Measurements from ENCODE around the gene CBX2. TPM values are rescaled to one million over a fixed set of nuclear protein-coding genes. Genes with fewer than 3 reads are reported as not detected.

CBX2 gene
- total RNA-seq, 4 donors from 2014 or later: 0.81 to 2.5 (median 2.0) TPM

DNA sequence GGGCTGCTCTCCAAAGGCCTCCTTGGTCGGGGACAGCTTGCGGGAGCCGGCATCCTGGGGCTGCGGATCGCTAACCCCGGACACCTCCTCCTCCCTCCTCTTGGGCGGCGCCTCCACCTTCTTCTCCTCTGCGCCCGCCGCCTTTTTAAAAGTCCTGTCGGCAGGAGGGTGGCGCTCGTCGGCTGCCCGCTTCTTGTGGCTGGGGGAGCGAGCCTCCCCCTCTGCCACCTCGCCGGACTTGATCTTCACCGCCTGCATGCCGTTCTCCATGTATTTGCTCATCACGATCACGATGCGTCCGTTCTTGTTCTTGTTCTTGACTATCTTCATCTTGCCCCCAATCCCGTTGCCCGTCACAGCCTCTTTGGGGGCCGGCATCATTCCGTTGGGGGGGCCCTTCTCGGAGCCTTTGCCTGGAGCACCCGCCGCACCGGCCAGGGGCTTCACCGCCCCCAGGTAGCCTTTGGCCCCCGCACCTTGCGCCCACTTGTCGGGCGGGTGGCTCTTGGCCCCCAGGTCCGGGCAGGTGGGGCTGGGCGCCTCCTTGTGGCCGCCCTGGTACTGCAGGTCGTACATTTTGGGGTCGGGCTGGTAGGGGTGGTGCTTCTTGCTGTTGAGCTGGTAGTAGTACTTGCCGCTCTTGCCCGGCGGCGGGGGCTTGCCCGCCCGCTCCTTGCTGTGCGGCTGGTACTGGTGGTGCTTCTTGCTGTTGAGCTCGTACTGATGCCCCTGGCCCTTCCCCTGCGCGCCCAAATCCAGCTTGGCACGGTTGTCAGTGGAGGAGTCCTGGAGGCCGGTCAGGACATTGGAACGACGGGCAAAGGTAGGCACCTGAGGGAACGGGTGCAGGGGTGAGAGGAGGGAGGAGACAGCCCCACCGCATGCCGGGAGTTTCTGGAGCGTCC lies 56.9 kb downstream of the CBX2 start:
- H3K27ac ChIP-seq: no peak overlapping the region
- no peak overlapping the region for H3K4me3 ChIP-seq
- TF ChIP-seq POLR2A (IDR thresholded peaks at IDR 0.05) (no peak), EP300 (IDR thresholded peaks at IDR 0.05) (no peak), POLR2AphosphoS5 (IDR thresholded peaks at IDR 0.05) (no peak)
- TF ChIP-seq, protein P1, sequence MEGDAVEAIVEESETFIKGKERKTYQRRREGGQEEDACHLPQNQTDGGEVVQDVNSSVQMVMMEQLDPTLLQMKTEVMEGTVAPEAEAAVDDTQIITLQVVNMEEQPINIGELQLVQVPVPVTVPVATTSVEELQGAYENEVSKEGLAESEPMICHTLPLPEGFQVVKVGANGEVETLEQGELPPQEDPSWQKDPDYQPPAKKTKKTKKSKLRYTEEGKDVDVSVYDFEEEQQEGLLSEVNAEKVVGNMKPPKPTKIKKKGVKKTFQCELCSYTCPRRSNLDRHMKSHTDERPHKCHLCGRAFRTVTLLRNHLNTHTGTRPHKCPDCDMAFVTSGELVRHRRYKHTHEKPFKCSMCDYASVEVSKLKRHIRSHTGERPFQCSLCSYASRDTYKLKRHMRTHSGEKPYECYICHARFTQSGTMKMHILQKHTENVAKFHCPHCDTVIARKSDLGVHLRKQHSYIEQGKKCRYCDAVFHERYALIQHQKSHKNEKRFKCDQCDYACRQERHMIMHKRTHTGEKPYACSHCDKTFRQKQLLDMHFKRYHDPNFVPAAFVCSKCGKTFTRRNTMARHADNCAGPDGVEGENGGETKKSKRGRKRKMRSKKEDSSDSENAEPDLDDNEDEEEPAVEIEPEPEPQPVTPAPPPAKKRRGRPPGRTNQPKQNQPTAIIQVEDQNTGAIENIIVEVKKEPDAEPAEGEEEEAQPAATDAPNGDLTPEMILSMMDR (IDR thresholded peaks at IDR 0.05): peak in 3 of 4 experiments; percentile 46 to 69 (median 55)
- peaks cover 0 to 28% of the 10 kb centered on the region in 2 donors for H3K36me3 ChIP-seq
- peaks cover 3% of the 10 kb centered on the region for H3K27me3 ChIP-seq
- H3K9me3 ChIP-seq: no peaks in the 10 kb centered on the region
- WGBS, 2 donors (ENCODE audit: low coverage in 1 of 2): 90 to 94% methylated on average over 6 to 19 of the region's 61 CpGs
- peaks cover 5 to 69% (median 34%) of the 10 kb centered on the region in 3 donors for H3K4me1 ChIP-seq
- no peak for ATAC-seq

DNA sequence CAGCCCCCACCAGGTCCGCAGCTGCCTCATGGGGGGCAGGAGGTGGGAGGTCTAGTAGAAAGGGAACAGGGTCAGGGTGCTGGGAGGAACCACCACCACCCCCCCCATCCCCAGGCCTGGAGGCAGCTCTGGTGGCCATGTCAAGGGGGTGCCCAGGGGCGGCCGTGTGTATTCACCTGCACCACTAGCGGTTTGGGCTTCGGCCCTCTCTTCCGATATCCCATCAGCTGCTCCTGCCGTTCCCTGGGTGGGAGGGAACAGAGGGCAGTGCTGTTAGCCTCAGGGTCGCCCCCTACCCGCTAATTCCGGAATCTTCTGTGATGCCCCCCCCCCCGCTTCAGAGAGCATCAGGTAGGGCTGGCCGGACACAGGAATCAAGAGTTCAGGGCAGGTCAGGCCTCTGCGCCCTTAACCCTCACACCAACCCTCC lies 57.5 kb downstream of the CBX2 start:
- TF ChIP-seq POLR2A (IDR thresholded peaks at IDR 0.05): no peak
- TF ChIP-seq, protein P1 (IDR thresholded peaks at IDR 0.05): no peak
- ATAC-seq: no peak
- Histone ChIP-seq H3K27ac (no peak overlapping the region), H3K9me3 (peaks cover 0 to 5% (median 0%) of the 10 kb centered on the region in 3 donors), H3K4me1 (peaks cover 5 to 76% (median 41%) of the 10 kb centered on the region in 3 donors), H3K36me3 (peaks cover 0 to 28% of the 10 kb centered on the region in 2 donors), H3K27me3 (peaks cover 10% of the 10 kb centered on the region), H3K4me3 (no peak overlapping the region)
- no CpG with 5 or more reads among the region's 13 CpGs for WGBS, 2 donors (ENCODE audit: low coverage in 1 of 2)

DNA sequence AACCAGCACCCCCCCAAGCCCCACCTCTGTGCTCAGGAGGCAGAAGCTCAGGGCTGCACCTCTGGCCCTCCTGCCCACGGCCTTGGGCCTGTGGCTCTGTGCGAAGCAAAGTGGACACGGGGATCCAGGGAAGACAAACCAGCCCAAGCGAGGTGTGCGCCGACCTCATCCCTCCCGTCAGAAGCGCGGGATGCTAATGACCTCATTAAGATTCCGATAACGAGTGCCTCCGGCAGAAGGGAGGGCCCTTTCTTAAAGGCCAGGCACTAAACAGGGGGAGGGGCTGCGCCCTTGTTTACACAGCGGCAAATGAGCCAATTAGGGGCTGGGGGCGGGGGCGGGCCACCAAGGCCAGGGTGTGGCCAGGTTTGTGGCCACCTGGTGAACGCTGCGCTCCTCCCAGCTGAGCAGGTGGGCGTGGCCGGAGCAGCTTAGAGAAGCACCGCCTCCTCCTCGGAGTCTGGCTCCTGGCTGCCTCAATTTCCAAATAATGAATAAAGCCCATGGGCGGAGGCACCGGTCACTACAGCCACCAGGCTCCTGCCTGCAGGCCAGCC lies 58.1 kb downstream of the CBX2 start:
- no peak overlapping the region for H3K27ac ChIP-seq
- H3K4me1 ChIP-seq: peaks cover 5 to 76% (median 46%) of the 10 kb centered on the region in 3 donors
- H3K9me3 ChIP-seq: peaks cover 0 to 11% (median 0%) of the 10 kb centered on the region in 3 donors
- no peak overlapping the region for H3K4me3 ChIP-seq
- peaks cover 0 to 28% of the 10 kb centered on the region in 2 donors for H3K36me3 ChIP-seq
- no peak for ATAC-seq
- TF ChIP-seq, protein P1 (IDR thresholded peaks at IDR 0.05): no peak
- TF ChIP-seq POLR2AphosphoS5 (IDR thresholded peaks at IDR 0.05): no peak
- no peak for TF ChIP-seq EP300 (IDR thresholded peaks at IDR 0.05)
- TF ChIP-seq POLR2A (IDR thresholded peaks at IDR 0.05): no peak
- 70 to 88% methylated on average over 2 to 4 of the region's 24 CpGs for WGBS, 2 donors (ENCODE audit: low coverage in 1 of 2)
- peaks cover 15% of the 10 kb centered on the region for H3K27me3 ChIP-seq

DNA sequence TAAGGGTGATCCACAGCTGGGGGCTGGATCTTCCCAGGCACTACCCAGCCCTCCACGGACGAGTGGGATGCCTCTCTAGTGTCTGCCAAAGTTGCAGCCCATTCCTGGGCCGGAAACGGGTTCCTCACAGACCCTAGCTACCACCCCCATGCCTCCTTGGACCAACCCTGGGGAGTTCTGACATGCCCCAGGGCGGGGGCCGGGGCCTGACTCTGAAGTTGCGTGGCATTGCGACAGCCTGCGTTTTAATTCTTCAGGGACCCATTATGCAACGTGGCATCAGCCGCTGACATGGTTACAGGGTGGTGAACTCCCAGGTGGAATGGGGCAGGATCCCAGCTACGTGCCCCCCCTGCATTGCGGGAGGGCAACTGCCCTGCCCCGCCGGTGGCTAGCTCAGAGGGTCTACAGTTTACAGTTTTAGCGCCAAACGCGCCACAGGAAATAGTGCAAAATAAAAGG lies 58.6 kb downstream of the CBX2 start:
- Histone ChIP-seq H3K27me3 (peaks cover 20% of the 10 kb centered on the region), H3K27ac (peak overlapping the region in 1 of 4 donors; percentile 98), H3K4me3 (peak overlapping the region in 1 of 2 donors; percentile 84), H3K9me3 (peaks cover 0 to 16% (median 0%) of the 10 kb centered on the region in 3 donors), H3K36me3 (peaks cover 0 to 28% of the 10 kb centered on the region in 2 donors), H3K4me1 (peaks cover 5 to 76% (median 42%) of the 10 kb centered on the region in 3 donors)
- TF ChIP-seq, protein P1 (IDR thresholded peaks at IDR 0.05): no peak
- TF ChIP-seq POLR2AphosphoS5 (IDR thresholded peaks at IDR 0.05) (no peak), EP300 (IDR thresholded peaks at IDR 0.05) (no peak), POLR2A (IDR thresholded peaks at IDR 0.05) (no peak)
- WGBS, 2 donors (ENCODE audit: low coverage in 1 of 2): 50% methylated on average over 2 of the region's 18 CpGs; no CpG with 5 or more reads in 1 of the 2 donors
- no peak for ATAC-seq
